GM12891 (cell line): ENCODE measurements around the gene KCNK2.
"Not testable (repeated sequence)": the region's sequence is repeated elsewhere in the genome, so short reads cannot be mapped to it uniquely, and the experiment has no call there.

Experiments
- DNase-seq: peaks from one replicate; pipeline ENCODE4 v3.0.0; 2011; ENCODE audit warnings: low spot score; ENCODE audit not compliant: insufficient read length
- FAIRE-seq: peaks from 2 replicates; lab custom pipeline; 2011; peaks lifted over from hg19 to GRCh38; lab: Jason Lieb, UNC
- PAX5 ChIP-seq: IDR thresholded peaks from 2 replicates; pipeline ENCODE4 v1.6.1; 2011; ENCODE audit warnings: low read length, moderate library complexity, mild to moderate bottlenecking; ENCODE audit not compliant: insufficient read depth, severe bottlenecking
- POLR2A ChIP-seq: IDR thresholded peaks from 2 replicates; pipeline ENCODE4 v1.6.1; 2011; ENCODE audit warnings: low read depth, low read length, control low read depth
- POLR2AphosphoS5 ChIP-seq: IDR thresholded peaks from 2 replicates; pipeline ENCODE4 v1.6.1; 2011; ENCODE audit warnings: low read depth, low read length, control low read depth
- POU2F2 ChIP-seq: IDR thresholded peaks from 2 replicates; pipeline ENCODE4 v1.6.1; 2011; ENCODE audit warnings: low read depth, mild to moderate bottlenecking, control low read depth, low read length, moderate library complexity
- SPI1 ChIP-seq: IDR thresholded peaks from 2 replicates; pipeline ENCODE4 v1.6.1; 2011; ENCODE audit warnings: low read depth, low read length, control low read depth
- TAF1 ChIP-seq: IDR thresholded peaks from 2 replicates; pipeline ENCODE4 v1.6.1; 2011; ENCODE audit warnings: low read depth, low read length, control low read depth

The KCNK2 gene

DNA sequence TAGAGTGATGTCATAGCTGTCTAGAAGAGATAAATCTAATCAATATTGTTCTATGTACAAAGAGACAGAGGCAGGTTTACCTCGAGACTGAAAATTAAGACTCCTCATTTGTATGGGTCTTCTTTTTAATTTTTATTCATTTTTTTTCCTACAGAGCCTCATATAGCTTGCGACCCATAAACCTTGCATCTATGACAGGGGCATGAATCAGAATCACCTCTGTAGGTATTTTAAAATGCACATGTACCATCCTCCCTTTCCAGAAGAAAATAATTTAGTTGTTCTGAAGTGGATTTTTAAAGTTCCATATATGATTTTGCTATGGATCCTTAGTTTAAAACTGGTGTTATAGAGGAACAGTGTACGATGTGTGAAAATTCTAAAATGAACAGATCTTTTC is 64.5 kb downstream of the KCNK2 start:
- no peak for FAIRE-seq
- no peak for TF ChIP-seq POLR2A
- TF ChIP-seq SPI1: no peak
- no peak for TF ChIP-seq POLR2AphosphoS5
- DNase-seq: no peak

DNA sequence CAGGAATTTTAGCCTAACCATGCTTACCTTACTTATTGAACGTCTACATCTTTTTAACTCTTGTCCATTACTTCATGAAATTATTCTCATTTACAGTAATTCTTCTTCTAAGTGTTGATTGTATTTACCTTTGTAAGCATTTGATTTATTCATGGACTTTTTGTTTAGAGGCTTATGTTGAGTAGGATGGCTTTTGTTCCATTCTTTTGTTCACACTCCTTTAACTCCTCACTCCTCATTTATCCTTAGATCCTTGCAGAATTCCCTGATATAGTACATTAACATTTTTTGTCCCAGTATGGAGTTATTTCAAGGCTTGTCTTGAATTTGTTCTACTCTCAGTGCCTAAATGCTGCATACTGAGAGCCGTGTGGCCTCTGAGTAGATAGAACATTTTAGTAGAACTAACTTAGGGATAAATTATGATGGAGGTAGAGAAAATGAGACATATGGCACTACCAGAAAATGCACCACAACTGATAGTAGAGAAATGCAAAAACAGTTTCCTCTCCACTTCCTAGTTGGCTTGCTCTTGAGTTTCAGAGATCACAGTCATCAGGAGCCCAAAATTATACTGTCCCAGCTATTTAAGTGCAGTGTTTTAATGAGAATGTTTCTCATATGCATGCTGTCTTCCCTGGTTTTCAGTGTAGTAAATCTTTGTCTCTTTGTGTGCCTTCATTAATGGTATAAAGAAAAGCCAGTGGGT is 69.5 kb downstream of the KCNK2 start:
- FAIRE-seq (no peak), DNase-seq (no peak)
- no peak for TF ChIP-seq TAF1
- no peak for TF ChIP-seq POLR2AphosphoS5
- no peak for TF ChIP-seq PAX5
- TF ChIP-seq POLR2A: no peak
- no peak for TF ChIP-seq POU2F2
- TF ChIP-seq SPI1: no peak

- TF ChIP-seq PAX5 (no peak), TAF1 (no peak)
- no peak for FAIRE-seq
- no peak for DNase-seq
Observed at GRCh38 chr1:215156232-215156631, 73.7 kb downstream of the KCNK2 start.

- DNase-seq: no peak
- TF ChIP-seq POU2F2 (no peak), TAF1 (no peak)
- no peak for FAIRE-seq
Observed at GRCh38 chr1:215160351-215160750, 77.8 kb downstream of the KCNK2 start.

DNA sequence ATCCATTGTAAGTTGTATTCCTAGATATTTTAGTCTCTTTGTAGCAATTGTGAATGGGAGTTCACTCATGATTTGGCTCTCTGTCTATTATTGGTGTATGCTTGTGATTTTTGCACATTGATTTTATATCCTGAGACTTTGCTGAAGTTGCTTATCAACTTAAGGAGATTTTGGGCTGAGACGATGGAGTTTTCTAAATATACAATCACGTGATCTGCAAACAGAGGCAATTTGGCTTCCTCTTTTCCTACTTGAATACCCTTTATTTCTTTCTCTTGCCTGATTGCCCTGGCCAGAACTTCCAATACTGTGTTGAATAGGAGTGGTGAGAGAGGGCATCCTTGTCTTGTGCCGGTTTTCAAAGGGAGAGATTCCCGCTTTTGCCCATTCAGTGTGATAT is 80.6 kb downstream of the KCNK2 start:
- not testable (repeated sequence) for FAIRE-seq, DNase-seq

- TF ChIP-seq TAF1: no peak
- no peak for TF ChIP-seq POU2F2
- no peak for TF ChIP-seq POLR2A
- no peak for TF ChIP-seq POLR2AphosphoS5
- no peak for TF ChIP-seq PAX5
- no peak for TF ChIP-seq SPI1
- FAIRE-seq (no peak), DNase-seq (no peak)
Observed at GRCh38 chr1:215166886-215167285, 84.3 kb downstream of the KCNK2 start.

- FAIRE-seq: no peak
- DNase-seq: no peak
- TF ChIP-seq PAX5 (no peak), SPI1 (no peak), TAF1 (no peak), POU2F2 (no peak), POLR2AphosphoS5 (no peak), POLR2A (no peak)
Observed at GRCh38 chr1:215181518-215181917, 99.0 kb downstream of the KCNK2 start.

GRCh38 chr1:215185067-215185620 is 102.6 kb downstream of the KCNK2 start:
- FAIRE-seq: no peak

GRCh38 chr1:215188302-215188950 is 105.9 kb downstream of the KCNK2 start:
- no peak for TF ChIP-seq POU2F2
- TF ChIP-seq POLR2A: no peak
- no peak for DNase-seq
- no peak for FAIRE-seq

More at GRCh38 chr1:215185067-215185620, 102.6 kb downstream of the KCNK2 start:
- no peak for TF ChIP-seq TAF1
- no peak for TF ChIP-seq POLR2A
- no peak for TF ChIP-seq PAX5
- no peak for TF ChIP-seq POLR2AphosphoS5
- TF ChIP-seq SPI1: no peak
- no peak for TF ChIP-seq POU2F2
- DNase-seq: no peak

- no peak for TF ChIP-seq SPI1
- TF ChIP-seq POU2F2: no peak
- TF ChIP-seq PAX5: no peak
- TF ChIP-seq POLR2A: no peak
- DNase-seq (no peak), FAIRE-seq (no peak)
Observed at GRCh38 chr1:215192306-215192705, 109.8 kb downstream of the KCNK2 start.

DNA sequence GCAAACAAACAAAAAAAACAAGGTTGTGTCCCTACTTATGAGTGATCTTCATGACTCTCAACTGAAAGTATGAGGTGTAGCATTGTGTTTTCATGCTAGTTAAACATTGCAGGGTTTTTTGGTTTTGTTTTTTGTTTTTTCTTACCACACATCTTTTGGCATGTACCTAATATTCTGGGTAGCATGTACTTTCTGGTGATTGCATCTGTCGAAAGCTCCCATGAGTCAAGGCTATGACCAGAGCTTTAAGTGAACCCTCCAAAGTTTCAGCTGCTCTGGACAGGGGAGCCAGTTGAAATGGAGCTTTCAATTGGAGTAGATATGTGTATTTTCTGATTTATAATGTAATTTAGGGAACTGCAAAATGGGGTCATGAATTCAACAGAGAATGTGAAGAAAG is 115.5 kb downstream of the KCNK2 start:
- TF ChIP-seq PAX5: no peak
- TF ChIP-seq POLR2A: no peak
- TF ChIP-seq SPI1: no peak
- TF ChIP-seq TAF1: no peak
- no peak for TF ChIP-seq POU2F2
- no peak for TF ChIP-seq POLR2AphosphoS5
- FAIRE-seq (no peak), DNase-seq (no peak)
